Stimulated activated naive CD8-positive, alpha-beta T cell treated with anti-CD3 and anti-CD28 coated beads, Interleukin-15, Interleukin-2, amounts not matched to agents 100 ng/mL and 50 ng/mL, for 24 hours (primary cell): Measurements from ENCODE around the gene CD99L2.
"Not testable (repeated sequence)": the region's sequence is repeated elsewhere in the genome, so short reads cannot be mapped to it uniquely, and the experiment has no call there.

Experiments
- H3K27ac Mint-ChIP-seq: one replicate; pipeline ENCODE4 v1.8.0; 2021; ENCODE audit warnings: mild to moderate bottlenecking, mixed read lengths
- H3K27me3 Mint-ChIP-seq: one replicate; pipeline ENCODE4 v1.8.0; 2021; ENCODE audit warnings: mixed read lengths
- H3K36me3 Mint-ChIP-seq: one replicate; pipeline ENCODE4 v1.8.0; 2021; ENCODE audit warnings: low read depth, mixed read lengths
- H3K4me1 Mint-ChIP-seq: one replicate; pipeline ENCODE4 v1.8.0; 2021; ENCODE audit warnings: low read depth, mixed read lengths
- H3K4me3 Mint-ChIP-seq: one replicate; pipeline ENCODE4 v1.8.0; 2021; ENCODE audit warnings: mild to moderate bottlenecking, mixed read lengths
- H3K9me3 Mint-ChIP-seq: one replicate; pipeline ENCODE4 v1.8.0; 2021; ENCODE audit warnings: mixed read lengths

The CD99L2 gene

DNA sequence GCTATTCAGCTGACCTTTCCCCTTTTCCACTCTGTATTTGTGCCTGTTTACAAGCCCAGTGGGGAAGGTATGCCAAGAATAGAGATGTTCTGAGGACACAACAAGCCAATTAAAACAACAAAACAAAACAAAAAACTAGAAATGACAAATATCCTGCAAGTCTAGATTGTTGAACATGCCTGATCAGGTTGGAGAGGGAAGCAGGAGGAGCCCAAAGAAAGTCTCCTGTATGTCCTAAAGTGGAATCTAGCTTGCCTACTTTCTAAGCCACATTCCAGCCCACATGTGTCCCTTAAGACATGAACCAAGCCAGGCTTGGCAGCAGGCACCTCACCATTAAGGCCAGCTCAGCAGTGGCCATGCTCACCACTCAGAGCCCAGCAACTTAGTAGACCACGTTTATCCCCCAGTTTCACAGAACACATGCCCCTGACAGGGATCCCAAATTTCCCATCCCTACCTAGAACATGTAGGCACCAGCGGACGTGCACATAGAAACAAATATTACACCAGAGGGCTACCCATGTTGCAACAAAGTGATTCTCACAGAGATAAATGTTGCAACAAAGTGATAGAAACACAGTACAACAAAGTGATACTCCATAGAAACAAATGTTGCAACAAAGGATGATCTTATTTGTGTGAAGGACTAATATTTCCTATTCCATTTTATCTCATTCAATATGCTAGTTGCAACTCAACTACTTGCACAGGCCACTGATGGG is 48.3 kb downstream of the CD99L2 start:
- peaks cover 7% of the 10 kb centered on the region for H3K4me1 Mint-ChIP-seq
- H3K9me3 Mint-ChIP-seq, result peaks cover 3% of the 10 kb centered on the region
- H3K27ac Mint-ChIP-seq, result no peak overlapping the region
- H3K27me3 Mint-ChIP-seq, result no peaks in the 10 kb centered on the region
- peaks cover 20% of the 10 kb centered on the region for H3K36me3 Mint-ChIP-seq
- H3K4me3 Mint-ChIP-seq, result no peak overlapping the region

DNA sequence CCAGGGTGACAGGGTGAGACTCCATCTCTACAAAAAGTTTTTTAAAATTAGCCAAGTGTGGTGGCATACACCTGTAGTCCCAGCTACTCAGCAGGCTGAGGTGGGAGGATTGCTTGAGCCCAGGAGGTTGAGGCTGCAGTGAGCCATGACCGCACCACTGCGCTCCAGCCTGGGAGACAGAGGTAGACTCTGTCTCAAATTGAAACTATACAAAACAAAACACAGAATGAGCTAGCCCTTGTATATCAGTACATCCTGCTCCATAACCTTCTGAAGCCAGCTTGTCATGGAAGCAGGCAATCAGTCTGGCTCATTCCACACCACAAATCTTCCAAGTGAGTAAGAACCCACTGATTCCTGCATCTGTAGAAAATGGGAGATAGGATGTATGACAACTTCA is 49.0 kb downstream of the CD99L2 start:
- no peaks in the 10 kb centered on the region for H3K27me3 Mint-ChIP-seq
- no peak overlapping the region for H3K4me3 Mint-ChIP-seq
- H3K9me3 Mint-ChIP-seq, result no peaks in the 10 kb centered on the region
- peaks cover 4% of the 10 kb centered on the region for H3K4me1 Mint-ChIP-seq
- no peak overlapping the region for H3K27ac Mint-ChIP-seq
- peaks cover 19% of the 10 kb centered on the region for H3K36me3 Mint-ChIP-seq

DNA sequence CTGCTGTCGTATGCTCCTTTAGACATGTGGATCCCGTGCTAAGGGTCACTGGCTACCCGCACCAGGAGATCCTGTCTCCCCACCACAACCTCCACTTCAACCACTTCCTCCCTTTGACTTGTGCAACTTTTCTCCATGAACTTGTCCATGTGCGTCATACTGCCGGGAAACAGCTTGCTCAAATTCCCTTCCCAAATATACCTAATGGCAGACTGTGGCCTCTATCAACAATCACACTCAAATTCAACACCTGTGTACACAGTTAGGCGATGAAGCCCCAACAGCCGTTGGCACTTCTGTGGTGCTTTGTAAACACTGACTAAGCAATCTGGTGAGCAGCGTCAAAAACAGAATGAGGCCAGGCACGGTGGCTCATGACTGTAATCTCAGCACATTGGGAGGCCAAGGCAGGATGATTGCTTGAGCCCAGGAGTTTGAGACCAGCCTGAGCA is 49.5 kb downstream of the CD99L2 start:
- no peak overlapping the region for H3K4me3 Mint-ChIP-seq
- peaks cover 4% of the 10 kb centered on the region for H3K4me1 Mint-ChIP-seq
- no peaks in the 10 kb centered on the region for H3K27me3 Mint-ChIP-seq
- peak overlapping the region; percentile 45 for H3K27ac Mint-ChIP-seq
- H3K9me3 Mint-ChIP-seq, result no peaks in the 10 kb centered on the region
- H3K36me3 Mint-ChIP-seq, result peaks cover 19% of the 10 kb centered on the region

DNA sequence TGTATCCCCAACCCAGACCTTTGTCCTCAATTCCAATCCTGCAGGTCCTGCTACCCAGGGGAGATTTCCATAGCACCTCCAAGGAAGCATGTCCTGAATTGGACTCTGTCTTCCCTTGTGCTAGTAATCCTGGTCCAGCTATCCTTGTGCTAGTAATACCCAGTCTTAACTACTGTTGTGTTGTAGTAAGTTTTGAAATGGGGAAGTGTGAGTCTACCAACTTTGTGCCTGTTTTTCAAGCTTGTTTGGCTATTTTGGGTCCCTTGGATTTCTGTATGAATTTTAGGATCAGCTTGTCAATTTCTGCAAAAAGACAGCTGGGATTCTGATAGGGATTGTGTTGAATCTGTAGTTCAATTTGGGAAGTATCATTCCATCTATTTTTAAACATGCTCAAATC is 51.4 kb downstream of the CD99L2 start:
- Mint-ChIP-seq H3K9me3 (no peaks in the 10 kb centered on the region), H3K27ac (peak overlapping the region; percentile 17), H3K4me3 (no peak overlapping the region), H3K4me1 (peaks cover 4% of the 10 kb centered on the region), H3K27me3 (no peaks in the 10 kb centered on the region), H3K36me3 (peaks cover 12% of the 10 kb centered on the region)

DNA sequence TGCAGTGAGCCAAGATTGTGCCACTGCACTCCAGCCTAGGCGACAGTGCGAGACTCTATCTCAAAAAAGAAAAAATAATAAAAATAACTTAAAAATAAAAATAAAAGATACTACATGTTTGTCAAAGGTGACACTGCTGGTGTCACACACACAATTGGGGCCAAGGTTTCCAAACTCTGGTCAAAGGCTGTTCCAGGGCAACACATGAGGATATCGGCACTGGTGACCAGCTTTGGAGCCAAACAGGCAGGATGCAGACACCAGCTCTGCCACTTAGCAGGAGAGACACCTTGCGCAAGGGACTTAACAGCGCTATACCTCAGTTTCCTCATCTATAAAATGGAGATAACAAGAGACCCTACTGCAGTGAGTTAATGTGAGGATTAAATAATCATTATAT is 52.3 kb downstream of the CD99L2 start:
- Mint-ChIP-seq H3K27me3 (no peaks in the 10 kb centered on the region), H3K36me3 (peaks cover 7% of the 10 kb centered on the region), H3K9me3 (no peaks in the 10 kb centered on the region), H3K4me3 (no peak overlapping the region), H3K27ac (no peak overlapping the region), H3K4me1 (peaks cover 4% of the 10 kb centered on the region)

DNA sequence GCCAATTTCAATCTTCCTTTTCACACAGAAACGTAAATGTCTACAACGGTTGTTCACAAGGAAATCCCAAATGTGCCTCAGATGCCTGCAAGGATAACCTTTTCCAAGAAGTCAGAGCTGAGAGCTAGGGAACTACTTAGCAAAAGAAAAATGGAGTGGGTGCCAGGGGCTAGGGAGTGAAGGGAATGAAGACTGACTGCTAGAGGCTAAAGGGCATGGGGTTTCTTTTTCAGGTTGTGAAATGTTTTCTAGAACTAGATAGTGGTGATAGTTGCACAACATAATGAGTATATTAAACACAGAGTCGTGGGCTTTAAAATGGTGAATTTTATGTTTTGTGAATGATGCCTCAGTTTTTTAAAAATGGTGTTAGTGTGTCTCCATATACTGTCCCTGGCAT is 53.4 kb downstream of the CD99L2 start:
- no peaks in the 10 kb centered on the region for H3K9me3 Mint-ChIP-seq
- no peak overlapping the region for H3K4me3 Mint-ChIP-seq
- peaks cover 4% of the 10 kb centered on the region for H3K4me1 Mint-ChIP-seq
- peaks cover 7% of the 10 kb centered on the region for H3K36me3 Mint-ChIP-seq
- no peaks in the 10 kb centered on the region for H3K27me3 Mint-ChIP-seq
- no peak overlapping the region for H3K27ac Mint-ChIP-seq

DNA sequence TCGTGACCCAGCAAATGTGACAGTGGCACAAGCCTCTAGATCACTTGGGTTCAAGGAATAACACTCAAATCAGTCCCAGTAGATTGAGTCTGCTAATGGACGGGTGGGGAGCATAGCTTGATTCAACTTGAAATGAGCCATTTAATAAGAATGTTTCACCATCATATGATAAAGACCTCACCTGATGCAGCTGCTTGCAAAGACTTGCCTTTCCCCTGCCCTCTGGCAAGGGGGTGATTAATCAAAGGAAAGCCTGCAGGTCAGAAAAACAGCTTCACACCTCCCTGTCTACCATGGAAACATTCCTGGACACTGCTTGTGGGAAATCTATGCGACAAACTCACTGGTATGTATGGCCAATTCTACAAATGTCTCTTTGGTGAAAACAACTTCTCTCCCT is 54.5 kb downstream of the CD99L2 start:
- Mint-ChIP-seq H3K36me3 (peaks cover 7% of the 10 kb centered on the region), H3K4me1 (peaks cover 4% of the 10 kb centered on the region), H3K4me3 (no peak overlapping the region)

DNA sequence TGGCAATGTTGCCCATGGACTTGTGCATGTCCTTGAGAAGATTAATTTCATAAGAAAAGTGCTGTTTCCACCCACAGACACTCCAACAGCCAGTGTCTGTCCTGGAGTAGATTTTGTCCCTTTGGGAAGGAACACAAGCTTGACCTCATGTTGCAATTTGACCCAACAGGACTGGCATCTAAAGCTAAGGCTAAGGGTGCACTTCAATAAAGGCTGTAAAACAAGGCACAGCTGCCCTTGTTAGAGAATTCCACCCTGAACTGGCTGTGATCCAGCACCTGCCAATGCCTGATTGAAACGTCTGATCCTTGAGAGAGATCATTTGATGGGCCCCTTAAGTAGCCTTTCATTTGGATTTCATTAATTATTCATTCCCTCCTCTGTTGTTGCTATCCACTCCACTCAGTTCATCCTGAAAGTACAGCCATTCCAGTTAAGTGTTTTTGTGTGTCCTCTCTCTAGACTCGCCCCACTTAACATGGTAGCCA is 56.2 kb downstream of the CD99L2 start:
- Mint-ChIP-seq H3K36me3 (peaks cover 3% of the 10 kb centered on the region), H3K9me3 (no peaks in the 10 kb centered on the region), H3K4me3 (no peak overlapping the region), H3K27me3 (no peaks in the 10 kb centered on the region), H3K27ac (no peak overlapping the region), H3K4me1 (peaks cover 5% of the 10 kb centered on the region)

More for the DNA sequence above, 54.5 kb downstream of the CD99L2 start:
- no peaks in the 10 kb centered on the region for H3K9me3 Mint-ChIP-seq
- H3K27ac Mint-ChIP-seq, result no peak overlapping the region
- H3K27me3 Mint-ChIP-seq, result no peaks in the 10 kb centered on the region

DNA sequence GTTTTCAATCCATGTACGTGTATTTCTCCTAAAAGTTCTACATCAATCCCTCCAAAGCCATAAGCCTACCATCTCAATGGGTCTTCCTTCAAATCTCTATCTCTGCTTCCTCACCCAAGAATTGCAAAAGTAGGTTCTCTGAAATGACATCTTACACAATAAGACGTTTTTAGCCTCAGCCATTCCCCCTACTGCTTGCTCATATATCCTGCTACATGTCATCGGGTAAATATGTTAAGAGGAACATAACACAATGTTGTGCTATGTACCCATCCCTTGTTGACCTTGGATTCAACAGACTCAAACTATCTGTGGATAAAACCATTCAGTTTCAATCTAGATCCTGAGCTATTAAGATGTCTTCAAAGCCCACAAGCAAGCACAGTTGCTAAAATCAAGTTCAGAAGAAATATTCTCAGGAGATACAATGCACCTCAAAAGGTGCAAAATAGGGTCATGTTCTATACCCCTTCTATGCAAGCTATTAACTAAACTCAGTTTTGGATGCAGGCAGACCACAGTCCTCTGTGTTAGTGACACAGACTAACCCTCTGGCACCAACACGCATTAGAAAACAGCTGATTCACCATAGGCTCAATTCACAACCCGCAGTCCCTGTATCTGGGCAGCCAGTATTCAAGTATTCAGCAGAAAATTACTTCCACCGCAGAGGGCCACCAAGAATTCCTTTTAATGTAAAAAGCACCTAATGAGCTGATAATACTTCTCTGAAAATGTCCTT is 56.8 kb downstream of the CD99L2 start:
- H3K36me3 Mint-ChIP-seq, result peaks cover 3% of the 10 kb centered on the region
- H3K27me3 Mint-ChIP-seq, result no peaks in the 10 kb centered on the region
- H3K9me3 Mint-ChIP-seq, result no peaks in the 10 kb centered on the region
- H3K4me3 Mint-ChIP-seq, result no peak overlapping the region
- peaks cover 5% of the 10 kb centered on the region for H3K4me1 Mint-ChIP-seq
- H3K27ac Mint-ChIP-seq, result no peak overlapping the region

DNA sequence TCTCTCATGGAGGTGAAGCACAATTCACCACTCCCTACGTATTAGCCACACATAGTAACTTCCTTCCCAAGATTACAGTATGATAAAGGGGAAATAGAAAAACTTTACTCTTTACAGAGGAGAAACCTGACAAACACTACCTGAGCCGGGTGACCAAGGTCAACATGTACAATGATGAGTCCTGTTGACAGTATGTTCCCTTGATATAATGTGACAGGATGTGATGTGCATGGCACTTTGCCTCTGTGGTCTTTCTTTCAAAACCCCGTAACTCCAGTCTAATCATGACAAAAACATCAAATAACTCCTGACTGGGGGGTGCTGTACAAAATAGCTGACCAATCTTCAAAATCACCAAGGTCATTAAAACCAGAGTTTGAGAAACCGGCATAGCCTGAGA is 60.6 kb downstream of the CD99L2 start:
- Mint-ChIP-seq H3K27me3 (no peaks in the 10 kb centered on the region), H3K9me3 (peaks cover 3% of the 10 kb centered on the region), H3K36me3 (peaks cover 7% of the 10 kb centered on the region), H3K4me3 (no peak overlapping the region), H3K27ac (no peak overlapping the region), H3K4me1 (peaks cover 8% of the 10 kb centered on the region)

DNA sequence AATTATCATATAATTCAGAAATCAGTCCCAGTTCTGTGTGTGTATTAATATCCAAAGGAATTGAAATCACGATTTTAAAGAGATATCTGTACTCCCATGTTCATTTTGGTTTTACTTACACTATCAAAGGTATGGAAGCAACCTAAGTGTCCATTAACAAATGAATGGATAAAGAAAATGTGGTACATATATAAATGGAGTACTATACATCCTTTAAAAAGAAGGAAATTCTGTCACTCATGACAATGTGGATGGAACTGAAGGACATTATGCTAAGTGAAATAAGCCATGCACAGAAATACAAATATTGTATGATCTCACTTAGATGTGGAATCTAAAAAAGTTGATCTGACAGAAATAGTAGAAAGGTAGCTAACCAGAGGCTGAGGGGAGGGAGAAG is 63.8 kb downstream of the CD99L2 start:
- no peak overlapping the region for H3K4me3 Mint-ChIP-seq
- H3K9me3 Mint-ChIP-seq, result peaks cover 3% of the 10 kb centered on the region
- no peaks in the 10 kb centered on the region for H3K27me3 Mint-ChIP-seq
- peaks cover 3% of the 10 kb centered on the region for H3K36me3 Mint-ChIP-seq
- peaks cover 8% of the 10 kb centered on the region for H3K4me1 Mint-ChIP-seq
- H3K27ac Mint-ChIP-seq, result no peak overlapping the region

DNA sequence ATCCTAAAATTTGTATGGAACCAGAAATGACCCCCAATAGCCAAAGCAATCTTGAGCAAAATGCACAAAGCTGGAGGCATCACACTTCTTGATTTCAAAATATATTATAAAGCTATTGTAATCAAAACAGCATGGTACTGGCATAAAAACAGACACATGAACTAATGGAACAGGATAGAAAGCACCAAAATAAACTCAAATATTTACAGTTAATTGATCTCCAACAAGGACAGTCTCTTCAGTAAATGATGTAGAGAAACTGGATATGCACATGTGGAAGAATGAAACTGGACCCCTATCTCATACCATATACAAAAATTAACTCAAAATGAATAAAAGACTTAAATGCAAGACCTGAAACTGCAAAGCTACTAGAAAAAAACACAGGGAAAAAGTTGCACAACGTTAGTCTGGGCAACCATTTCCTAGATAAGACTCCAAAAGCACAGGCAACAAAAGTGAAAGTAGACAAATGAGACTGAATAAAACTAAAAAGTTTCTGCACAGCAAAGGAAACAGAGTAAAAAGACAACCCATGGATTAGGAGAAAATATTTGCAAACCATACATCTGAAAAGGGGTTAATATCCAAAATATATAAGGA is 64.9 kb downstream of the CD99L2 start:
- H3K4me3 Mint-ChIP-seq, result no peak overlapping the region
- no peak overlapping the region for H3K27ac Mint-ChIP-seq
- H3K36me3 Mint-ChIP-seq, result peaks cover 9% of the 10 kb centered on the region
- H3K9me3 Mint-ChIP-seq, result peaks cover 3% of the 10 kb centered on the region
- peaks cover 8% of the 10 kb centered on the region for H3K4me1 Mint-ChIP-seq
- no peaks in the 10 kb centered on the region for H3K27me3 Mint-ChIP-seq

DNA sequence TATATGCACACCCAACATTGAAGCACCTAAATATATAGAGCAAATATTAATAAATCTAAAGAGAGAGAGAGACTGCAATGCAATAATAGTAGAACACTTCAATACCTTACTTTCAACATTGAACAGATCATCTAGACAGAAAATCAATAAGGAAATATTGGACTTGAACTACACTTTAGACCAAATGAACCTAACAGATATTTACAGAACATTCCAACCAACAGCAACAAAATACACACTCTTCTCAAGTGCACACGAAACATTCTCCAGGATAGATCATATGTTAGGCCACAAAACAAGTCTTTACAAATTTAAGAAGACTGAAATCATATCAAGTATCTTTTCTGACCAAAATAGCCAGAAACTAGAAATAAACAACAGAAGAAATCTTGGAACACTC is 66.6 kb downstream of the CD99L2 start:
- Mint-ChIP-seq H3K27me3 (no peaks in the 10 kb centered on the region), H3K27ac (no peak overlapping the region), H3K4me1 (peaks cover 3% of the 10 kb centered on the region), H3K9me3 (peaks cover 3% of the 10 kb centered on the region), H3K4me3 (no peak overlapping the region), H3K36me3 (peaks cover 24% of the 10 kb centered on the region)

DNA sequence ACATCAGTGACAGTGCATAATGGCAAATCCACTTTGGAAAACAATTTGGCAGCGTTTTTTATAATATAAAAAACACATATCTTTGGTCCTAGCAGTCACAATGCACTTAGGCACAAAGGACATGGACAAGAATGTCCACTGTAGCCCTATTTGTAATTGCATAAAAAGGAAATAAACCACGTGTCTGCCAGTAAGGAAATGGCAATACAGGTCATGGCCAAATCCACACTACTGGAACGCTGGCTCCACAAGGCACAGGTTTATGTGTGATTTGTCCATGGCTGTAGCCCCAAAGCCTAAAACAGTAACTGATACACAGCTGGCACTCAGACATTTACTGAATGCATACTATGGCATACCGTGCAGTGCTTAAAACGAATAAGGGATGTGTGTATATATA is 69.7 kb downstream of the CD99L2 start:
- Mint-ChIP-seq H3K9me3 (no peaks in the 10 kb centered on the region), H3K36me3 (peaks cover 29% of the 10 kb centered on the region), H3K4me1 (peaks cover 3% of the 10 kb centered on the region), H3K4me3 (no peak overlapping the region), H3K27me3 (no peaks in the 10 kb centered on the region), H3K27ac (no peak overlapping the region)

DNA sequence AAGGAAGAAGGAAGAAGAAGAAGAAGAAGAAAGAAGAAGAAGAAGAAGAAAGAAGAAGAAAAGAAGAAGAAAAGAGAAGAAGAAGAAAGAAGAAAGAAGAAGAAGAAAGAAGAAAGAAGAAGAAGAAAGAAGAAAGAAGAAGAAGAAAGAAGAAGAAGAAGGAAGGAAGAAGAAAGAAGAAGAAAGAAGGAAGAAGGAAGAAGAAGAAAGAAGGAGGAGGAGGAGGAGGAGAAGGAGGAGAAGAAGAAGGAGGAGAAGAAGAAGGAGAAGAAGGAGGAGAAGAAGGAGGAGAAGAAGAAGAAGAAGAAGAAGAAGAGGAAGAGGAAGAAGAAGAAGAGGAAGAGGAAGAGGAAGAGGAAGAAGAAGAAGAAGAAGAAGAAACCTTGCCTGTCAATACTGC is 74.1 kb downstream of the CD99L2 start:
- not testable (repeated sequence) for H3K4me1 Mint-ChIP-seq, H3K27me3 Mint-ChIP-seq, H3K4me3 Mint-ChIP-seq, H3K9me3 Mint-ChIP-seq, H3K27ac Mint-ChIP-seq
- H3K36me3 Mint-ChIP-seq, result peaks cover 48% of the 10 kb centered on the region
